HAP-1 (cell line): ENCODE measurements around the gene SIKE1.
"Not testable (repeated sequence)": the region's sequence is repeated elsewhere in the genome, so short reads cannot be mapped to it uniquely, and the experiment has no call there.

Experiments
- DNase-seq, 2 experiments: peaks; one replicate each; pipeline ENCODE4 v3.0.0-alpha.2; 2016 to 2020; ENCODE audit warnings: low spot score in 2 of 2
- H3K27me3 ChIP-seq: fragments of 250-450 bp; sonication (Bioruptor Pico); 2 replicates; pipeline ENCODE4 v1.5.1; 2020; ENCODE audit warnings: low read depth, mild to moderate bottlenecking, moderate library complexity
- H3K36me3 ChIP-seq: fragments of 250-450 bp; sonication (Bioruptor Pico); replicated peaks from 2 replicates; pipeline ENCODE4 v1.5.1; 2020; ENCODE audit warnings: mild to moderate bottlenecking
- H3K4me1 ChIP-seq: fragments of 250-450 bp; sonication (Bioruptor Pico); 2 replicates; pipeline ENCODE4 v1.5.1; 2020; ENCODE audit warnings: mild to moderate bottlenecking
- H3K4me3 ChIP-seq: fragments of 250-450 bp; sonication (Bioruptor Pico); 2 replicates; pipeline ENCODE4 v1.5.1; 2020; ENCODE audit warnings: mild to moderate bottlenecking, moderate library complexity
- H3K9me3 ChIP-seq: fragments of 250-450 bp; sonication (Bioruptor Pico); 2 replicates; pipeline ENCODE4 v1.5.1; 2020; ENCODE audit warnings: mild to moderate bottlenecking, moderate library complexity
- in situ Hi-C: fragments of 300-500 bp; cut with MboI; formaldehyde crosslinking; loops from 3 replicates; pipeline ENCODE4 v1.14.3; 2020; ENCODE audit warnings: low sequenced_read_pairs, inconsistent platforms, mixed read lengths

Gene SIKE1

DNA sequence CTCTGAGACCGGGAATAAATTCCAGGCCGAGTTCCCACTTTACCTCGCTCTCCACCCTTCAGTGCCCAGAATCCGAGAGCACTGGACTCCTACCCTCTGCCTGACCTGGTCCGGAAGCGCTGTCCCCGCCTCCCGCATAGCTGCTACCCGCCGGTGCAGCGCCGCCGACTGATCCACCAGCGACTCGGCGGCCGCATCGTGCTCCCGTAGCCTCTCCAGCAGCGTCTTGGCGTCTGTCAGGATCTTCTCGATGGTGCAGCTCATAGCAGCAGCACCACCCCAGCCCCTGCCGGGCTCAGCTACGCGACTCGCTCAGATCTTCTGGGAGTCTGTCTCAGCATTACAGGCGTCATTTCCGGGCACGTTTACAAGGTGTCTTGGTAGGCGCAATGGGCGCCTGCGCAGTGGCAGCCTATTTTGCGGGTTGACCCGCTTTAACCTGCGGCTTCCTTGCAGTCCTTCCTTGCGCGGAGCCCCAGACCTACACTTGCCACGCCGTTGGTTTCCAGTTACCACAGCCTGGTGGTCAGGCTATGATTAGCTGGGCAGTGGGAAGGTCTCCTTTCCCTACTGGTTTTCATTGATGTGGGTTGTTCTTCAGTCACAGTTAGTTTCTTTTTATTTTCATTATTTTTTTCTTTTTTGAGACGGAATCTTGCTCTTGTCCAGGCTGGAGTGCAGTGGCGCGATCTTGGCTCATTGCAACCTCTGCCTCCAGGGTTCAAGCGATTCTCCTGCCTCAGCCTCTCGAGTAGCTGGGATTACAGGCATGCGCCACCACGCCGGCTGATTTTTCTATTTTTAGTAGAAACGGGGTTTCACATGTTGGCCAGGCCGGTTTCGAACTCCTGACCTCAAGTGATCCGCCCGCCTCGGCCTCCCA lies at the start of gene SIKE1:
TSS of gene SIKE1 (minus strand) at position 342 of the 883 bp plus-strand sequence. CDS start at position 264, 78 bp downstream.
- peak; percentile 82 to 93 for DNase-seq
- H3K36me3 ChIP-seq = peaks cover 26% of the 10 kb centered on the region
- in situ Hi-C loops = no loop called here
- peak within 1 kb of the TSS; percentile 92 for H3K4me3 ChIP-seq
- no peaks in the 10 kb centered on the region for H3K9me3 ChIP-seq
- peaks cover 10% of the 10 kb centered on the region for H3K27me3 ChIP-seq
- peaks cover 6% of the 10 kb centered on the region; the same call in 1 of the 2 replicates for H3K4me1 ChIP-seq

DNA sequence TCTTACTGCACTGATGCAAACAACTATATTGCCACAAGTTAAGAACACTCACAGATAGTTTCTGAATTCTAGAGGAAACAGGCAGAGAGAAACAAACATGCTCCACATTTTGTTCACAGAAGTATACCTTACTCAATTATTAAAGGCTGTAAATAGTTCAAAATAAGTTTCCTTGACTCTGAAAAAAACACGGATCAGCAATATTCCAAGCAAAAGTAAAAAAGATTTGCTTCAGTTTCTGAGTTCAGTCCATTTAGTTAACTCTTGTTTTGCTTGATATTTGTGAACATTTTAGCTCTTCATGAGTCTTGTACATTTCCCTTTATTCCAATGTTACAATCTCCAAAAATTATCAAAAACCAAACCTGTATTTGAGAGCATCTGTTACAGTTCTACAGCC lies 49.6 kb upstream of the SIKE1 start:
- H3K36me3 ChIP-seq, H3K27me3 ChIP-seq, H3K9me3 ChIP-seq, H3K4me1 ChIP-seq, DNase-seq, in situ Hi-C loops, H3K4me3 ChIP-seq: not testable (repeated sequence)

DNA sequence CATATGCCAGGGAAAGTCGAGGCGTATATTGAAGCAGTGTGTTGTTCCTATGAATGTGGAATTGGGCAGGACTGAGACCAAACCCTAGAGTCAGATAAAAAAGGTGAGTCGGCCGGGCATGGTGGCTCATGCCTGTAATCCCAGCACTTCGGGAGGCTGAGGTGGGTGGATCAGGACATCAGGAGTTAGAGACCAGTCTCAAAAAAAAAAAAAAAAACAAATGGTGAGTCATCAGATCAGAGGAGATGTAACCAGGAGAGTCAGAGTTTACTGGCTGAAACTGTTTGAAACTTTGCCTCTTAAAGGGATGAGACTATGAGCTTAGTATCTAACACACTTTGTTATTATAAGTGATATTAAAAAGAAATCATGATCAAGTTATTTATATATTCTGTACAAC lies 47.8 kb upstream of the SIKE1 start:
- no peaks in the 10 kb centered on the region for H3K27me3 ChIP-seq
- no peaks in the 10 kb centered on the region for H3K4me1 ChIP-seq
- in situ Hi-C loops = no loop called here
- no peak overlapping the region for H3K4me3 ChIP-seq
- DNase-seq = no peak
- H3K36me3 ChIP-seq = no peaks in the 10 kb centered on the region
- no peaks in the 10 kb centered on the region for H3K9me3 ChIP-seq

DNA sequence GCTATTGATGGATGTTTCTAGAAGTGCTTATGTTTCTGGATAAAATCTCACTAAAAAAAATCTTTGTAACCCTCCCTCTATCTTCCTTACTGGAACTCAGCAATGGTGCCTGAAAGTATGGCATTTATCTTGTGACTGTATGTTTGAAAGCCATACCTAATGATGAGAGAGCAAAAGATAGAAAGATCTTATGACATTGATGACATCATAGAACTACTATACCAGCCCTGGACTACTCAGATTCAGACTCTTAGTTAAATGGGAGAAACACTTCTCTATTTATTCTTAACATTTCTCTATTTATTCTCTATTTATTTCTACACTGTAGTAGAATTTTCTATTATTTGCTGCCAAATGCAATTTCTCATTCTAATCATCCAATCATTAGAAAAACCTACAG lies 41.5 kb upstream of the SIKE1 start:
- Histone ChIP-seq H3K9me3 (no peaks in the 10 kb centered on the region), H3K4me1 (no peaks in the 10 kb centered on the region), H3K36me3 (no peaks in the 10 kb centered on the region), H3K27me3 (no peaks in the 10 kb centered on the region; the same call in 1 of the 2 replicates), H3K4me3 (no peak overlapping the region)
- DNase-seq = no peak
- in situ Hi-C loops = no loop called here

DNA sequence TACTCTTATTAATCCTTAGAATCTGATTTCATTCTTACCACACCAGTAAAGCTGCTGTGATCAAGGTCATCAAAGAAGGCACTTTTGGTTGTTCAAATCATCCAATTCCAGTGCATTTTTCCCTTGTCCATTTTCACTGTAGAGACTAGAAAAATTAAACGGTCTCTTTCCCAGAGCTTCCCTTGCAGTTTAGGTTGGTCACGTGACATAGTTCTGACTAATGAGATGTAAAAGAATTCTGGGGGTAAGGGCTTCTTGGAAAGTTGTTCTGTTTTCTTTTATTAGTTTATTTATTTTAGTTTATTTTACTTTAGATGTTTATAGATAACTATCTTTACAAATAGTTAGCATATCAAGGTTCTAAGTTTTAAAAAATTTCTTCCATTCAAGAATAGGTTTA lies 39.9 kb upstream of the SIKE1 start:
- Histone ChIP-seq H3K4me1 (no peaks in the 10 kb centered on the region), H3K9me3 (no peaks in the 10 kb centered on the region), H3K4me3 (no peak overlapping the region), H3K27me3 (no peaks in the 10 kb centered on the region; the same call in 1 of the 2 replicates), H3K36me3 (no peaks in the 10 kb centered on the region)
- DNase-seq = no peak
- in situ Hi-C loops = no loop called here

DNA sequence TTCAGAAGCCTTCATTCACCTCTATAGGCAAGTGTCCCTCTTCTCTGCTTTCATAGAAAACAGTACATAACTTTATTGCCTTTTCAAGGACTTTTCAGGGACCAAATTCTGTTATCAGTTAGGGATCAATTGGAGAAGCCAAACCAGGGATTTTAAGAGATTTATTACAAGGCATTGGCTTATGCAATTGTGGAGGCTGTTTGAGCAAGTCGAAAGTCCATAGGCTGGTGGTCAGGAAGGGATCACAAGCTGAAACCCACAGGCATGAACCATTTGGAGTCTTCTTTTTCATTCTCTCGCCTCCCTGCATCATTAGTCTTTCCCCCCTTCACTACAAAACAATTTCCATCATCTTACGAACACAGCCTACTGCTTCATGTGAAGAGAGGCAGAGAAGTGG lies 39.4 kb upstream of the SIKE1 start:
- H3K36me3 ChIP-seq = no peaks in the 10 kb centered on the region
- DNase-seq = no peak
- H3K27me3 ChIP-seq = no peaks in the 10 kb centered on the region; the same call in 1 of the 2 replicates
- no peak overlapping the region for H3K4me3 ChIP-seq
- H3K9me3 ChIP-seq = no peaks in the 10 kb centered on the region
- in situ Hi-C loops = no loop called here
- H3K4me1 ChIP-seq = no peaks in the 10 kb centered on the region

DNA sequence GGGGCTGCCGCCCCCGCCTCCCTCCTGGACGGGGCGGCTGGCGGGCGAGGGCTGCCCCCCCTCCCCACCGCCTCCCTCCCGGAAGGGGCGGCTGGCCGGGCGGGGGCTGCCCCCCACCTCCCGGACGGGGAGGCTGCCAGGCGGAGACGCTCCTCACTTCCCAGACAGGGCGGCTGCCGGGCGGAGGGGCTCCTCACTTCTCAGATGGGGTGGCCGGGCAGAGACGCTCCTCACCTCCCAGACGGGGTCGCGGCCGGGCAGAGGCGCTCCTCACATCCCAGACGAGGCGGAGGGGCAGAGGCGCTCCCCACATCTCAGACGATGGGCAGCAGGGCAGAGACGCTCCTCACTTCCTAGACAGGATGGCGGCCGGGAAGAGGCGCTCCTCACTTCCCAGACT lies 24.0 kb upstream of the SIKE1 start:
- H3K4me3 ChIP-seq, H3K27me3 ChIP-seq, H3K9me3 ChIP-seq, H3K4me1 ChIP-seq, DNase-seq, in situ Hi-C loops, H3K36me3 ChIP-seq: not testable (repeated sequence)

DNA sequence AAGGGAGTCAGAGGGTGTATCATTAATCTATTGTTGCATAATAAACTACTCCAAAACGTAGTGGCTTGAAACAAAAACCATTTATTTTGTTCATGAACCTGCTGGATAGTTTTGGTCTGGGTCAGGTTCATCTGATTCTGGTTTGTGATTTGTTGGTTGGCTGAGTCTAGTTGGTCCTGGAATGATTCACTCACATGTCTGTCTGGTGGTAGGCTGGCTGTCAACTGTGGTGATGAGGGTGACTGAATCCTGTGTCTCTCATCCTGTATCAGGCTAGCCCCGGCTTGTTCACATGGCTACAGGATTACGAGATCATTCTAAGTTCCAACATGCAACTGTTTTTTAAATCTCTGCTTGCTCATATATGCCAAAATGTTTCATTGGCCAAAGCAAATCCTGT lies 22.5 kb upstream of the SIKE1 start:
- in situ Hi-C loops = no loop called here
- peaks cover 1% of the 10 kb centered on the region; the same call in 1 of the 2 replicates for H3K27me3 ChIP-seq
- DNase-seq = no peak
- no peaks in the 10 kb centered on the region for H3K4me1 ChIP-seq
- H3K9me3 ChIP-seq = no peaks in the 10 kb centered on the region
- H3K36me3 ChIP-seq = no peaks in the 10 kb centered on the region
- H3K4me3 ChIP-seq = no peak overlapping the region

DNA sequence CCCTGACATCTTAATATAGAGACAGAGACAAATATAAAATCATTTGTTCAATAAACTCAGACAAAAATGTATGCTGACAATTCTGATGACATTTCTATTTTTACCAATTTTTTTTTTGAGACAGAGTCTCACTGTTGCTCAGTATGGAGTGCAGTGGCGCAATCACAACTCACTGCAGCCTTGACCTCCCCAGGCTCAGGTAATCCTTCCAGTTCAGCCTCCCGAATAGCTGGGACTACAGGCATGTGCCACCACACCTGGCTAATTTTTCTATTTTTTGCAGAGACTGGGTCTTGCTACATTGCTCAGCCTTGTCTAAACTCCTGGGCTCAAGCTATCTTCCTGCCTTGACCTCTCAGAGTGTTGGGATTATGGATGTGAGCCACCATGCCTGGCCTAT lies 13.6 kb upstream of the SIKE1 start:
- Histone ChIP-seq H3K4me1 (no peaks in the 10 kb centered on the region), H3K4me3 (no peak overlapping the region), H3K27me3 (peaks cover 12% of the 10 kb centered on the region; the same call in 1 of the 2 replicates), H3K9me3 (no peaks in the 10 kb centered on the region), H3K36me3 (no peaks in the 10 kb centered on the region)
- no peak for DNase-seq
- in situ Hi-C loops = no loop called here

DNA sequence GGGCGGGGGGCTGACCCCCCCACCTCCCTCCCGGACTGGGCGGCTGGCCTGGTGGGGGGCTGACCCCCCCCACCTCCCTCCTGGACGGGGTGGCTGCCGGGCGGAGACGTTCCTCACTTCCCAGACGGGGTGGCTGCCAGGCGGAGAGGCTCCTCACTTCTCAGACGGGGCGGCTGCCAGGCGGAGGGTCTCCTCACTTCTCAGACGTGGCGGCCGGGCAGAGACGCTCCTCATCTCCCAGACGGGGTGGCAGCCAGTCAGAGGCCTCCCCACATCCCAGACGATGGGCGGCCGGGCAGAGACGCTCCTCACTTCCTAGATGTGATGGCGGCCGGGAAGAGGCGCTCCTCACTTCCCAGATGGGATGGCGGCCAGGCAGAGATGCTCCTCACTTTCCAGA lies 10.1 kb upstream of the SIKE1 start:
- in situ Hi-C loops = not testable (repeated sequence)

DNA sequence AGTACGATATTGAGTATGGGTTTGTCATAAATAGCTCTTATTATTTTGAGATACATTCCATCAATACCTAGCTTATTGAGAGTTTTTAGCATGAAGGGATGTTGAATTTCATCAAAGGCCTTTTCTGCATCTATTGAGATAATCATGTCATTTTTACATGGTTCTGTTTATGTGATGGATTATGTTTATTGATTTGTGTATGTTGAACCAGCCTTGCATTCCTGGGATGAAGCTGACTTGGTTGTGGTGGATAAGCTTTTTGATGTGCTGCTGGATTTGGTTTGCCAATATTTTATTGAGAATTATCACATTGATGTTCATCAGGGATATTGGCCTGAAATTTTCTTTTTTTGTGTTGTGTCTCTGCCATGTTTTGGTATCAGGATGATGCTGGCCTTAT lies 6.0 kb upstream of the SIKE1 start:
- H3K4me1 ChIP-seq, DNase-seq, H3K9me3 ChIP-seq, H3K36me3 ChIP-seq, H3K4me3 ChIP-seq, in situ Hi-C loops: not testable (repeated sequence)
- H3K27me3 ChIP-seq = peaks cover 10% of the 10 kb centered on the region

More for the DNA sequence above, 10.1 kb upstream of the SIKE1 start:
- DNase-seq, H3K4me1 ChIP-seq, H3K4me3 ChIP-seq, H3K36me3 ChIP-seq, H3K9me3 ChIP-seq, H3K27me3 ChIP-seq: not testable (repeated sequence)

DNA sequence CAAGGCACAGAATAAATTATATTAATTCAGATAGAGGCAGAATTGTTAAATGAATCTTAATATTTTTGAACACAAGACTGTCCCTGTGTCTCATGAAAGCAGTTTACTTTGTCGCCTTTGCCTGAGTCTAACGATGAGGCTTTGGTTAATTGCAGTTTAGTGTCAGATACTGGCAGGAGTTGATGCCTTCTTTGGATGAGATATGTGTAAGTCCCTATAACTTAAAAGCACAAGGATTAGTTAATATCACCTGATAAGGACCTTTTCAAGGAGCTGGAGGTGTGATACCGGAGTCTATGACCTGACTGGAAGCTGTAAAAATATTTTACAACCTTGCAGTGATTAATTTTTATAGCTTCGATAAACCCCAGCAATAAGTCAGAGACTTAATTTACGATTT lies 2.0 kb upstream of the SIKE1 start:
- Histone ChIP-seq H3K9me3 (no peaks in the 10 kb centered on the region), H3K36me3 (peaks cover 11% of the 10 kb centered on the region), H3K4me1 (peaks cover 6% of the 10 kb centered on the region; the same call in 1 of the 2 replicates), H3K27me3 (peaks cover 10% of the 10 kb centered on the region), H3K4me3 (no peak overlapping the region)
- DNase-seq = no peak
- in situ Hi-C loops = no loop called here

DNA sequence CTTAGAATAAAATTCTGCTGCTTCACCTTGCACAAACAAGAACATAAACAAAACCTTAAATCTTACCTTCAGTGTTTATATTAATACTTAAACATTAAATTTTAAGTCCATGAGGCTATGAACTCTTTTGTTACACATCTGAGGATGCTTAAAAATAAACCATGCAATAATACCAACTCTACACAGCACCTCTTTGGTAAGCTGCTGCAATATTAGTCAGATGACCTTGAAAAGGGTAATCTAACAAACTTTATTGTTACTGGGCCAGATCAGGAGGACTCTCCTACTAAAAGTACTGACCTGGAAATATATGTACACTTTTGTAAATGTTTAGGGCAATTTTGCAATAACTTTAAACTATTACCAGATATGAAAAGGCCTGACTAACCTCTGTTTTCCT lies 763 bp downstream of the SIKE1 start:
- peaks cover 6% of the 10 kb centered on the region; the same call in 1 of the 2 replicates for H3K4me1 ChIP-seq
- H3K27me3 ChIP-seq = peaks cover 10% of the 10 kb centered on the region
- in situ Hi-C loops = no loop called here
- no peaks in the 10 kb centered on the region for H3K9me3 ChIP-seq
- no peak for DNase-seq
- peak overlapping the region; percentile 92 for H3K4me3 ChIP-seq
- peaks cover 26% of the 10 kb centered on the region for H3K36me3 ChIP-seq

DNA sequence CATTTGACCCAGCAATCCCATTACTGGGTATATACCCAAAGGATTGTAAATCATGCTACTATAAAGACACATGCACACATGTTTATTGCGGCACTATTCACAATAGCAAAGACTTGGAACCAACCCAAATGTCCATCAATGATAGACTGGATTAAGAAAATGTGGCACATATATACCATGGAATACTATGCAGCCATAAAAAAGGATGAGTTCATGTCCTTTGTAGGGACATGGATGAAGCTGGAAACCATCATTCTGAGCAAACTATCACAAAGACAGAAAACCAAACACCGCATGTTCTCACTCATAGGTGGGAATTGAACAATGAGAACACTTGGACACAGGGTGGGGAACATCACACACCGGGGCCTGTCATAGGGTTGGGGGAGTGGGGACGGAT lies 3.8 kb downstream of the SIKE1 start:
- H3K9me3 ChIP-seq, H3K4me1 ChIP-seq, DNase-seq, H3K27me3 ChIP-seq, H3K4me3 ChIP-seq, in situ Hi-C loops: not testable (repeated sequence)
- peaks cover 41% of the 10 kb centered on the region for H3K36me3 ChIP-seq
